ENCODE data around the gene FCHO2.
"Not testable (repeated sequence)": the region's sequence is repeated elsewhere in the genome, so short reads cannot be mapped to it uniquely, and the experiment has no call there.

The FCHO2 gene, protein sequence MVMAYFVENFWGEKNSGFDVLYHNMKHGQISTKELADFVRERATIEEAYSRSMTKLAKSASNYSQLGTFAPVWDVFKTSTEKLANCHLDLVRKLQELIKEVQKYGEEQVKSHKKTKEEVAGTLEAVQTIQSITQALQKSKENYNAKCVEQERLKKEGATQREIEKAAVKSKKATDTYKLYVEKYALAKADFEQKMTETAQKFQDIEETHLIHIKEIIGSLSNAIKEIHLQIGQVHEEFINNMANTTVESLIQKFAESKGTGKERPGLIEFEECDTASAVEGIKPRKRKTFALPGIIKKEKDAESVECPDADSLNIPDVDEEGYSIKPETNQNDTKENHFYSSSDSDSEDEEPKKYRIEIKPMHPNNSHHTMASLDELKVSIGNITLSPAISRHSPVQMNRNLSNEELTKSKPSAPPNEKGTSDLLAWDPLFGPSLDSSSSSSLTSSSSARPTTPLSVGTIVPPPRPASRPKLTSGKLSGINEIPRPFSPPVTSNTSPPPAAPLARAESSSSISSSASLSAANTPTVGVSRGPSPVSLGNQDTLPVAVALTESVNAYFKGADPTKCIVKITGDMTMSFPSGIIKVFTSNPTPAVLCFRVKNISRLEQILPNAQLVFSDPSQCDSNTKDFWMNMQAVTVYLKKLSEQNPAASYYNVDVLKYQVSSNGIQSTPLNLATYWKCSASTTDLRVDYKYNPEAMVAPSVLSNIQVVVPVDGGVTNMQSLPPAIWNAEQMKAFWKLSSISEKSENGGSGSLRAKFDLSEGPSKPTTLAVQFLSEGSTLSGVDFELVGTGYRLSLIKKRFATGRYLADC

DNA sequence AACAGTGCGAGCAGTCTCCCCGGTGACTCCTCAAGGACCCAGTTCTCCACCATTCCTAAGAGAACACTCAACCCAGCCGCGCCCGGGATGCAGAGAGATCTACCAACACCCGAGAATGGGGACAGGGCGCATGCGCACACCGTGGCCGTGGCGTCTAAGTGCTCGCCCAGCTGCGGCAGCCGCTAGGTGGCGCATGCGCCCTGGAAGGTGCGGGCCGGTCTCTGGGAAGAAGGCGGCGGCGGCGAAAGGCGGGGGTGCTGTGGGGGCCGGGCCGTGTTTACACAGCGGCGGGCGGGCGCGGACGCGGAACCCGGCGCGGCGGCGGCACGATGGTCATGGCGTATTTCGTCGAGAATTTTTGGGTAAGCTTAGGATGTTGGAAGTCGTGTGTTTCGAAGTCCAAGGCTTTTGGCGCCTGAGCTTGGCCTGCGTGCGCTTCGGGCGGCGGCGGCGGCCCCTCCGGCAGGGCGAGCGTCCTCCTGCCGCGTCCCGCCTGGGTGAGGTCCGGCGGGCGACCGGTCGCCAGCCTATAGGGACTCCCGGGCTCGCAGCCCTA is at the start of gene FCHO2:
Gene FCHO2, plus strand, starts transcription at position 274 of the 556 bp plus-strand sequence. Its CDS starts 56 bp downstream, at position 330.
- peak; percentile 90 to 92 for DNase-seq

DNA sequence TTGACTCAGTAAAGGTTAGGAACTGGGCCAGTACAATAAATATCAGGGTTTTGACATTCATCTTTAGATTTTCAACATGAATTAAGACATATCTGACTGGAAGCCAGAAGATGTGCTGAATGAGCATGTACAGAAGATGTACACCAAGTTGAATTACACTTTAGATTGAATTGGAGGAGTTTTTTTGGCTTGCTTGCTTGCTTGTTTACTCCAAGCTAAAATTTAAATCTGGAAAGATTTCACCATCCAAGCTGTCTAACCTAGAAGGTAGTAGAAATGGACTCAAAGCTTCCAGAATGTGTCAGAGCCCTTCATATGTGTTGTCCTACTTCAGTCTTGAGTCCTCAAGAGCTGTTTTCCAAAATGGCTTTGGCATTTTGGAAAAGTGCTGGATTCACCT is 49.0 kb upstream of the FCHO2 start:
- no peak for DNase-seq

DNA sequence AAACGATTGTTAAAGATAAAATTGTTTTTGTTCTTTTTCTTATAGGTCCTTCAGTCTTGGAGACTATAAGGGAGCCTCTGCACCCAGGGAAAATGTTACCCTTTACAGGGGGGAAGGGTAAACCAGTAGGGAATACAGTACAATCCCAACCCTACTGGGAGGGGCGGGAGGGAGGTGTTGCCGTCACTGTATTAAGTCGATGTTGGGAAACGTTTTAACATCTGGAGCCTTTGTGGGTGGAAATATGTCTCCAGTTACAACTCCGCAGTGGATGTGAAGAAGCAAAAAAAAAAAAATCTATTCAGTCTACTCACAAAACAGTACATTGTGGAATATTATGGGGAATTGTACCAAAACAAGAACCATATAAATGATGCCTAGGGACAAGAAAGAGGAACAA is 47.2 kb upstream of the FCHO2 start:
- DNase-seq: no peak

DNA sequence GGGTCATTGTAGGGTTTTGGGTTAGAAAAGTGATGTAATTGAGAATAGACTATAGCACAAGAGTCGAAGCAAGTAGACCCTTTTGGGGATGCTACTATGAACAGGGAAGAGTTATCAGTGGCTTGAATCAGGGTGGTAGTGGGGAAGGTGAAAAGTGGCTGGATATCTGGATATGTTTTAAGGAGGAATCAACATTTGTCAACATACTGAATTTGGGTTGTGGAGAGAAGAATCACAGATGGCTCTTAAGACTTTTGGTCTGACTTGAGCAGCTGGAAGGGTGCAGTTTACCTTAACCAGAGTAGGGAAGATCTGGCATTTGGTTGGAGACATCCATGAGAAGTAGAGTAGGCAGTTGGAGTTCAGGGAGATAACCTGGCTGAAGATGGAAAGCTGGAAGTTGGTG is 38.5 kb upstream of the FCHO2 start:
- no peak for DNase-seq

DNA sequence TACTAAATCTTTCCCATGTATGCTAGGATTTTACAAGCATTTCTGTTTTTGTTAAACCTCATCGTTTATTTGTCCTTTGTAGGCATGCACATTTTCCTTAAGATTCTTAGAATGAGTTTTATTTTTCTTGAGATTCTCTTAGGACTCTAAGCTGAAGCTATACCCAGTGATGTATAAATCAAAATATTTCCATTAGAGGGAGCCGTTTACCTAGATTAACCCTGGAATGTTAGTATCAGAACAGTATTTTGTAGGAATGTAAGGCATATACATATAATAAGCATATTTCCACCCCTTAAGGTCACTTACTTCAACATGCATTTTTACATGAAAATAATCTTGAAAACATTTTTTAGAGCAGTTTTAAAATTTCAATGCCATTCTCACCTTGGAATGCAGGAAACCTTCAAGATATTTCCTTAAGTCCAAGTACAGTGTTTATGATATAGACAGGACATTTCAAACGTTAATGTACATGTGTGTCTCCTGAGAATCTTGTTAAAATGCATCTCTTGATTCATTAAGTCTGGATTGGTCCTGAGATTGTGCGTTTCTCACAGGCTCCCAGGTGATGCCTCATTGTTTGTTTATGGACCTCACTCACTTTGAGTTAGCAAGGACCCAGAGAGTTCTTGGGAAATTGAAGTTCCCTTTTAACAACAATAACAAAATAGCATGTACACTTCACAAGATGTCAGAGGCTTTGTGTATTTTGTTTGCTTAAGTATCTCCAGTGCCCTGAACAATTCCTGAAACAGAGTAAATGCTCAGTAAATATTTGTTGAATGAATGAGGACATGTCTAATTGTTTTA is 34.9 kb upstream of the FCHO2 start:
- DNase-seq: peak; percentile 64 to 80

DNA sequence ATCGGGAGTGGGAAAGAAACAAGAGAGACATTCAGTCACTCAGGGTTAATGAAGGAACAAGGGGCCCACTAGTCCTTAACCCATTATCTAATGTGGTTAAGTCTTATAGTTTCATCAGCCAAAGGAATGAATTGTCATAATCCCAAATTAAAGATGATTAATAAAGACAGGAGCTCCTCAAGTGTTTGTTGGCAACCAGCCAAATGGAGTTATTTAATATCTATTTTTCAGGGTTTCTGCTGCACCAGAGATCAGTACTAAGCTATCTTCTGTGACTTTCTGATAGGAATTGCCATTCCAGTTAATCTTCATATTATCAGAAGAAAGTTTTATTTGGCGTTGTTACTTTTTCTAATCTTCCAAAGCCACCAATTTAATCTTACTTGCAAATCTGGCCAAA is 34.0 kb upstream of the FCHO2 start:
- no peak for DNase-seq

DNA sequence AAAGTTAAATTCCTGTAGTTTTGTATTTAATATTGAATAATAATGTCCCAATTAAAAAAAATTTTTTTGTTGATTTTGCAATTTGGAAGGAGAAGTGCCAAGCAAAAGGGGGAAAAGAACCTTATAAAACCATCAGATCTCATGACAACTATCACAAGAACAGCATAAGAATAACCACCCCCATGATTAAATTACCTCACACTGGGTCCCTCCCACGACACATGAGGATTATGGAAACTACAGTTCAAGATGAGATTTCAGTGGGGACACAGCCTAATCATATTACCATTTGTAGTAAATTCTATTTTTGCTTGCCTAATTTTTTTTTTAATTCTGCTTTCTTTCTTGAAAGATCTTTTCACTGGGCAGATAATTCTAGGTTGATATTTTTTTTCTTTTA is 33.4 kb upstream of the FCHO2 start:
- no peak for DNase-seq

DNA sequence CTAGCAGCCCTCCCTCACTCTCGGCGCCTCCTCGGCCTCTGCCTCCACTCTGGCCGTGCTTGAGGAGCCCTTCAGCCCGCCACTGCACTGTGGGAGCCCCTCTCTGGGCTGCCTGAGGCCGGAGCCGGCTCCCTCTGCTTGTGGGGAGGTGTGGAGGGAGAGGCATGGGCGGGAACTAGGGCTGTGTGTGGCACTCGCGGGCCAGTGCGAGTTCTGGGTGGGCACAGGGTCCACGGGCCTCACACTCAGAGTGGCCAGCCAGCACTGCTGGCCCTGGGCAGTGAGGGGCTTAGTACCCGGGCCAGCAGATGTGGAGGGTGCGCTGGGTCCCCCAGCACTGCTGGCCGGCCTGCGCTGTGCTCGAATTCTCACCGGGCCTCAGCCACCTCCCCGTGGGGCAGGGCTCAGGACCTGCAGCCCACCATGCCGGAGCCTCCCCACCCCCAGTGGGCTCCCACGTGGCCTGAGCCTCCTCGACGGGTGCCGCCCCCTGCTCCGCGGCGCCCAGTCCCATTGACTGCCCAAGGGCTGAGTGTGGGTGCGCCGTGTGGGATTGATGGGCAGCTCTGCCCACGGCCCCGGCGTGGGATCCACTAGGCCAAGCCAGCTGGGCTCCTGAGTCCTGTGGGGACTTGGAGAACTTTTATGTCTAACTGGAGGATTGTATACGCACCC is 30.4 kb upstream of the FCHO2 start:
- no peak for DNase-seq

DNA sequence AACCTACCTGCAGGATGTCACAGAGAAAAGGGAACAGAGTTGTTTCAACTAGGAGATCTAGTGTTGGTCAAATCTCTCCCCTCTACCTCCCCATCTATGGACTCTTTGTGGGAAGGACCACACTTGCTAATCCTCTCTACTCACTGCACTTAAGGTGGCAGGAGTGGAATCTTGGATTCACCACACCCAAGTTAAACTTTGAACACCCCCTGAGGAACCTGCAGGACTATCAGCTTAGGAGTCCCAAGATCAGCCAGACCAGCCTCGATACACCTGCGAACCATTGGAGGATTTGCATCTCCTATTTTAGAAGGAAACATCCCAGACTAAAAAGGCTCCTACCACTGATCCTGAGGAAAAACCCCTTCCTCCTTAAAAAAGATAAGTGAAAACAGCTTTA is 23.2 kb upstream of the FCHO2 start:
- not testable (repeated sequence) for DNase-seq

DNA sequence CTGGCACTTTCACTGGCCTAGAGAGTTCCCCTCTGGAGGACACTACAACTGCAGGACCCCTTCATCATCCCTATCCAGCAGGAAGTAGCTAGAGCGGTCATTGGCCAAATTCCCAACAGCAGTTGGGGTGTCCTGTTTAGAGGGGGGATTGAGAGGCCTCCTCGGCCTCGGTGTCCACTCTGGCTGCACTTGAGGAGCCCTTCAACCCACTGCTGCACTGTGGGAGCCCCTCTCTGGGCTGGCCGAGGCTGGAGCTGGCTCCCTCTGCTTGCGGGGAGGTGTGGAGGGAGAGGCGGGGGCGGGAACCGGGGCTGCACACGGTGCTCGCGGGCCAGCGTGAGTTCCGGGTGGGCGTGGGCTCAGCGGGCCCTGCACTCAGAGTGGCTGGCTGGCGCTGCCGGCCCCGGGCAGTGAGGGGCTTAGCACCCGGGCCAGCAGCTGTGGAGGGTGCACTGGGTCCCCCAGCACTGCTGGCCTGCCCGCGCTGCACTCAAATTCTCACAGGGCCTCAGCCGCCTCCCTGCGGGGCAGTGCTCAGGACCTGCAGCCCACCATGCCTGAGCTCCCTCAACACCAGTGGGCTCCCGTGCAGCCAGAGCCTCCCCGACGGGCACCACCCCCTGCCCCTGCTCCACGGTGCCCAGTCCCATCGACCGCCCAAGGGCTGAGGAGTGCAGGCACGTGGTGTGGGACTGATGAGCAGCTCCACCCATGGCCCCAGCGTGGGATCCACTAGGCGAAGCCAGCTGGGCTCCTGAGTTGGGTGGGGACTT is 20.7 kb upstream of the FCHO2 start:
- DNase-seq: not testable (repeated sequence)

DNA sequence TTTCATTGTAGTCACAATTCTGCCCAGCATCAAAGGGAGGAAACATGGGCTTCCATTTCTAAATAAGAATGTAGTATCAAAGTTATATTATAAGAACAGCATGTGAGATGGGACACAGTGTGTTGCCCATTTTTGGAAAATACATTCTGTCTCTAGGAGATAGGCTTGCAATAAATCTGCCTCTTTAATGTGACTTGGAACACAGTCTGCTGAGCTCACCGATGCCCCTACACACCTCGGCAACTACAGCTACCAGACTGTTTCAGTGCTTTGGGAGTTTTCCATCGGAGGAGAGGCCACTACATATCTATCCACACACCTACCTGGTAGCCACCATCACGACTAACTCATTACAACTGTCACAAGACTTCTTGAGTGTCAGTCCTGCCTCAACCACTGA is 18.9 kb upstream of the FCHO2 start:
- DNase-seq: no peak

DNA sequence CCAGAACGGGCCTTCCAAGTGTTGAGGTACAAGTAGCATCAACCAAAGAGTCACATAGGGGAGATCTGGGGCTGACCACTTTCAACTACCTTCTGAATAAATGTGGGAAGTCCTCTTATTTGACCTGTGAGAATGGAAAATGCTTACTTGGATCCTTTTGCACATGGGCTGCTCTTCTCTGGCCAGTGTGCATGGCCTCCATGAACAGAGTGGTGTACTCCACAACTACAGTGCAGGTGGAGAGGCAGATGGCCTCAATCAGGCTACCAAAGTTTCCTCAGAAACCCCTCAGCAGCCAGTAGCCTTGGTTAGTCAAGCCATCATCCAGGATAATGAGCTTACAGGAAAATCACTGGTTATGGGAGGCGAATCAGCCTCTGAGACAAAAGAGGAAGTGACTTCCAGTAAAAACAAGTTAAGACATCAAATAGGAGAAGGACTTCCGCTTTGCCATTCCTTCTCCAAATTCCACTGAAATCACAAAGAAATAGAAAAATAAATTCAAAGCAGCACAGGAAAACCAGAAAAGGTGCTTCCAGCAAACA is 18.3 kb upstream of the FCHO2 start:
- peak; percentile 47 to 65 for DNase-seq

DNA sequence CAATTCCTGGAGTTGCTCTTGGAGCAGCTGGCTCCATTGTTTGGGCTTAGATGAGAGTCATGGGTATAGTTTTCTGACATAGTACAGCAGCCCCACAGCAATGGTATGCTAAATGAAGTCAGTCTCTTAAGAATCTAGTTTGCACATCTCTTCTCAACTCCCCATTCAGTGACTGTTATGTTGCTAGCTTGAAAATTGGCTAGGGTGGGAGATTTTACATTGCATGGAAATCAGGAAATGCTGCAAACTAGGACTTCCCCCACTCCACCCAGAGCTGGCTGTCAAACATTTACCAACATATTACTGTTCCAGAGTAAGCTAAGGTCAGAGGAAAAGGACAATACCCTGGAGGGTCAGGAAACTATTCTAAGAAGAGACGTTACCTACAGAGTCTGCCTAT is 17.6 kb upstream of the FCHO2 start:
- peak; percentile 25 to 36 for DNase-seq

DNA sequence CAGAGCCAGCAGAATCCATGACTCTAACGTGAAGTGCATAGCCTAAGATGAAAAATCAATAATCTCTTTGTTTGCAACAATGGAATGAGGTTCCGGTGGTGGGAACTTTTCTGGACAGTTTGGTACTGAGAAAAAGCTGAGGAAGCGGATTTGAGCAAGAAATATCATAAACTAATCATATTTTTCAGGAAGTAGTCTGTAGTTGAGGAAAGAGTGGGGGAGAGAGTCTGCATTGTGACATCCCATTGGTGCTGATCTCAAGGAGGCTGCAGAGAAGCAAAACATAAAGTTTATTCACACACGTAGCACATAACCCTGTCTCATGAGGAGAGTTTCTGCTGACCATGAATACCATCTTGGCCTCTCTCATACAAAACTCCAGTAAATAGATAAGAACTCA is 15.8 kb upstream of the FCHO2 start:
- peak; percentile 72 to 73 for DNase-seq

DNA sequence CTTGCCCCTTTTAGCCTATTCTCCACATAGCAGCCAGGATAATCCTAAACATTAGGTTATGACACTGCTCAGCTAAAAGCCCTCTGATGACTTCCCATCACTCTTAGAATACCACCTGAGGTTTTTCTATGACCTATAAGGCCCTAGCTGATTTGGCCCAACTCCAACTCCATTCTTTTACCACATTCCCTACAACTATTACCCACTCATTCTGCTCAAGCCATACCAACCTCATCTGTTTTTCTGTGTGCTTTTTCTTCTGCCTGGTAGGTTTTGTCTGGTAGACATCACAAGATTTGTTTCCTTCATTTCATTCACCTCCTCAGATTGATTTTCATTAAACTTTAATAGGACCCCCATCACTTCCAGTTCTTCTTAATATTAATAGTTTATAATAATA is 12.5 kb upstream of the FCHO2 start:
- no peak for DNase-seq

DNA sequence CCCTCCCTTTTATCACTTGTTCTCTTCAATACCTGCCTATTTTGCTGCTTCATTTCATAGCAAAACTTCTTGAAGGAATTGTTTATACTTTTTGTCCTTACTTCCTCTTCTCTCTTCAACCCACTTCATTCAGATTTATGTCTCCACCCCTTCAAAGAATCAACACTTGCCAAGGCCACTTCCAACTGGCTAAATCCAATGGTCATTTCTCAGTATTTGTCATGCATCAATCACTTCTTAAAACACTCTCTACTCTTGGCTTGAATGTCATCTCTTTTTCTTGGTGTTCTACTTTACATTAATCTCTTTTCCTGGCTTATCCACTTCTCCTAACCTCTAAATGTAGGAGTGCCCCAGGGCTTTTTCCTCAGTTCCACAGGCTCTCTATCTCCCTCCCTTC is 8.3 kb upstream of the FCHO2 start:
- DNase-seq: no peak

DNA sequence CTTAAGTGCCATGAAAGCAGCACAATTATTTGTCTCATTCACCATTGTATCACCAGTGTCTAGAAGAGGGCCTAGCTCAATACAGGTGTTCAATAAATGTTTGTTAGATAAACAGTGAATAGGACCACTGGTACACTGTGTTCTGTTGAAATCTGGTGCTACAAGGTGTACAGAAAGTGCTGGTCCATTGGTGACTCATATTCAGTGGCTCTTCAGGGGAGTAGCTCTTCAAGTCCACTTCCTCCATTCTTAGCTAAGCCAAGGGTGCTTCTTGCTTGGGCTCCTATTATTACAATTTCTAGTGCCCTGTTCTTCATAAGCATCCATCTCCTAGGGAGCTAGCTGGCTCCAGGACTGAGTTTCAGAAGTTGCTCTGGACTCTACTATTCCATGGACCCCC is 6.4 kb upstream of the FCHO2 start:
- no peak for DNase-seq

DNA sequence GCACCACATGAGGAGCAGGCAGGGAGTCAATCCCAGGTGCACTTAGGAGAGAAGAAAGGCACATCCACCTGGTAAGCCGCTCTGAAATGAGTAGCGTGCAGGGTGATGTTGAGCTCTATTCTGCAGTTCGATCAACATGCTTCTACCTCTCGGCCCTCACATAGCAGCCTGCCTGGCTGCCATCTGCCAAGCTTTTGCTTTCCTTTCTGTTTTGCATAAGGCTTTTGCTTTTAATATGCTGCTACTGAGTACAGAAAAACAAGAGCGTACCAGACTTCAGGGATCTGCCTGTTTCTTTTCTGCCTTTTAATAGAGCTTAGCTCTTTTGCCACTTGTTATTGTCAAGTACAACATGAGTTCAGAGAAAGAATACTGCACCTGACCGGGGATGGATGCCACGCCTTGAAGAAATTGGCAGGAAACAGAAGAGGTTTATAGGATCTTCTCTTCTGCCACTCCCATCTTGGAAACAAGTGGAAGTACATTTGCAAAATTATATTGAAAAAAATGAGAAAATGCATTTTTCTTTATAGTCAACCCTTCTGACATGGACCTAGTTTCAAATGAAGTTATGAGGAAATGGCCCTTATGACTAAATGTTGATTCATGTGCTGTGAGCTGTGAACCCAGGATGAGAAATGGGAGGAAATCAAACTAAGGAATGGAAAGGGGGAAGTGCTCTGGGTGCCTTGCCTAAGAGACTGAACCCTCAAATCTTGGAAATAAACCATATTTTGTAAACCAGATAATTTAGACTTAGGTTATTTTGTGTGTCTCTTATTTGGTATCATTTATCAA is 4.0 kb upstream of the FCHO2 start:
- DNase-seq: peak; percentile 12 to 17

DNA sequence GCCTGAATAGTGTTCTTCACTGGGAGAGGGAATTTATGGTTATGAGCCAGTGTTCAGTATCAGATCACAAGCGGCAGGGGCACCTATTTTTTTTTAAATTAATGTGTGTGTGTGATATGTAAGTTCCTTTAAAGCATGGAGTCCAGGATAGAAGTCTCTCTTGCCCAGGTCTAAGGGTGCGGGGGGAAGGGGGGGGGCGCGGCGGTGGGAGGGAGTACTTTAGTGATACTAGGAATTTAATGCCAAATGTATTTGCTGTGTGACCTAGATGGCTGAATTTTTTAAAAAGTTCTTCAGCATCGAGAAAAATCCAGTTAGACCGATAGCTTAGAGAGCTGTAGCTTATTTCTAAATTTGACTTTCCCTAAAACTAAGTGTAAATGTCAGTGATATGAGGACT is 1.5 kb upstream of the FCHO2 start:
- no peak for DNase-seq

DNA sequence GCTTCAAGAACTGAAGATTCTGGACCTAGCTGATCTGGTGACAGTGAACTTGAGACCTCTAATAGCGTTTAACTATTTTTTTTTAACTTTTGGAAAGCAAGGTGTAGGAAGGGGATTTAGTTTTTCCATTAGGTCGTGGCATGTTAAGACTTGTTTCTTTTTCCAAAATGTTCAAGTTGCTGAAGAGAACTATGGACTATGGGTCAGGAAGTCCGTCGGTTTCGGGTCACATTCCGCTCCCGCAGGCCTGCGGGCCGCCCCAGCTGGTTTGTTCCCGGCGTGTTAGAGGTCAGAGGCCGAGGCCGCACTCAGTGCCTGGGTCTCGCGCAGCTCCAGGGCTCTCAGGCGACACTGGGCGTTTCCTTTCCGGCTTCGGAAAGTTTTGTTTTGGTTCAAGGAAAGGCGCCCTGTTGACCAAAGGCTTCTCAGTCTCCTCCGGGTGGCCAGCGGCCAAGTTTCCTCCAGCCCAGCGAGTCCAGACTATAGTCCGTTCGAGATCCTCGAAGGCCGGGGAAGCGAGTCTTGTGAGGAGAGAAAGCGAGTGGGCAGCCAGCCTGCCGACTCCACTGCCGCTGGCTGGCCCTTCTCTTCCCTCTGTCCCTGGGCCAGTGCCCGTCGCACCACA is 586 bp upstream of the FCHO2 start:
- DNase-seq: peak in 1 of 2 experiments; percentile 47

Data from Kasumi-1 (cell line).